Hypothalamus (tissue), 51 donors: ENCODE data around the gene MMP24.
A peak's percentile ranks its signal among the peaks of the same experiment; 100 is the strongest.

ENCODE experiments used
- DNase-seq, 51 donors: peaks; one replicate each; lab custom pipeline; 2025; lab: John Stamatoyannopoulos, UW

The MMP24 gene

GRCh38 chr20:35275741-35276251, 49.3 kb downstream of the MMP24 start:
- DNase-seq: no peak

DNA sequence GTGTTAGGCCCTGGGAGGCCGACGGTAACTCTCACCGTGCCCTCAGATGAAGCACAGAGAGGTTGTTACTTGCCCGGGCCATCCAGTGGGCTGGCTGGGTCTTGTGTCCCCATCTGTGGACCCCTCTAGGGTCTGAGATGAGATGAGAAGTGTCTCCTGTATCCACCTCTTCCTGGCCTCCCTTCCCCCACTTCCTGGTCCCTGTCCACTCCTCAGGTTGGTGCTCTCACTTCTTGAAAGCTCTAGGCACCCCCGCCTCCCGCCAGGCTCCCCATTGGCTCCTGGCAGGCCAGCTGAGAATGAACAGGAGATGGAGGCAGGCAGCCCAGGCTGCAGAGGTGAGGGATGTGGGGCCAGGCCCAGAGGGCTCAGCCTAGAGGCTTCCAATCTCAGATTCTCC, 49.9 kb downstream of the MMP24 start:
- no peak for DNase-seq

- DNase-seq: no peak
These were observed 50.6 kb downstream of the MMP24 start for GRCh38 chr20:35277127-35277526.

GRCh38 chr20:35277531-35278395, 51.3 kb downstream of the MMP24 start, which contains the start of gene MMP24OS:
MMP24OS (minus strand) TSS chr20:35278122; CDS start chr20:35277929, 193 bp downstream.
- DNase-seq: peak; percentile 38 to 89 (median 76)

- no peak for DNase-seq
These were observed 52.5 kb downstream of the MMP24 start for GRCh38 chr20:35279040-35279439.

DNA sequence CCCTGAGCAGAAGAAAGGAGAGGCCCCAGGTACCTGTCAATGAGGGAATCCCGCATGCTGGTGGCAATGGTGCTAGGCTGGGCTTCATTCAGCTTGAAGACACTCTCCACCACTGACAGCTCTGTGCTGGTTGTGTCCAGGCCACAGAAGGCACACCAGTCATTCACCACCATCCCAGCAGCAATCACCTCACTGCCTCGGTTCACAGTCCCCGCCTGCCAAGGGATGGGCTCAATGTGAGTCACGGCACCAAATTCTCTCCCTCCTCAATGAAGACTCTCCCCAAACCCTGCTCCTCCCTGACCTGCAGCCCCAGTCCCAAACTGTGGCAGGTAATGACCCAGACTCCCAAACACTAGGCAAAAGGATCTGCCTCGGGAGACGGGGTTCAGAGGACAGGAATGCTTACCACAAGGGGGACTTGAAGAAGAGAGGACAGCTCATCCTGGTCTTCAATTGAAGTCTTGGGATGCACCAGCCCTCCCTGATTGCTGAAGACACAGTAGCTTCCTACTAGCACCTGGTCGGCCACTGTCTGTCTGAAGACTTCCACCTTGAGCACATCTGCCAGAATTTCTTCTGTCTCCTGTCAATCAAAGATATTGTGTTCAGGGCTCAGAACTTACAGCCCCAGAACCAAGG, 53.2 kb downstream of the MMP24 start:
- no peak for DNase-seq

DNA sequence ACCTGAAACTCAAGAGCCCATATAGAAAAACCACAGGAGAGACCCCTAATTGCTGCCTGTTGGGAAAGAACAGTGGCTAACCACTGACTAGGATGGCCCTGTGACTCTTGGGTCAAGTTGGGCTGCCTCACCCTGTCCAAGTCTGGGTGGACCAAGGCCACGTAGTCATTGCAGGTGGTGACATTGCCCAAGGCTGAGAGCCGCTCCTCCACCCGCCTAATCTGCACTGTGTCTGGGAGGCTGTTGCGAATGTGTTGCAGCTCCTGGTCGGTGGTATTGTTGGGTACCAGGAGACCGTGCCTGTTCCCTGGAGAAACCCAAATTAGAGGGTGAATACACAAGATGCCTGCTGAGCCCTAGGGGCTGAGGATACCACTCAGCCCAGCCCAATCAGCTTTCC, 54.0 kb downstream of the MMP24 start:
- DNase-seq: no peak

- DNase-seq: no peak
These were observed 55.1 kb downstream of the MMP24 start for GRCh38 chr20:35281506-35282101.

DNA sequence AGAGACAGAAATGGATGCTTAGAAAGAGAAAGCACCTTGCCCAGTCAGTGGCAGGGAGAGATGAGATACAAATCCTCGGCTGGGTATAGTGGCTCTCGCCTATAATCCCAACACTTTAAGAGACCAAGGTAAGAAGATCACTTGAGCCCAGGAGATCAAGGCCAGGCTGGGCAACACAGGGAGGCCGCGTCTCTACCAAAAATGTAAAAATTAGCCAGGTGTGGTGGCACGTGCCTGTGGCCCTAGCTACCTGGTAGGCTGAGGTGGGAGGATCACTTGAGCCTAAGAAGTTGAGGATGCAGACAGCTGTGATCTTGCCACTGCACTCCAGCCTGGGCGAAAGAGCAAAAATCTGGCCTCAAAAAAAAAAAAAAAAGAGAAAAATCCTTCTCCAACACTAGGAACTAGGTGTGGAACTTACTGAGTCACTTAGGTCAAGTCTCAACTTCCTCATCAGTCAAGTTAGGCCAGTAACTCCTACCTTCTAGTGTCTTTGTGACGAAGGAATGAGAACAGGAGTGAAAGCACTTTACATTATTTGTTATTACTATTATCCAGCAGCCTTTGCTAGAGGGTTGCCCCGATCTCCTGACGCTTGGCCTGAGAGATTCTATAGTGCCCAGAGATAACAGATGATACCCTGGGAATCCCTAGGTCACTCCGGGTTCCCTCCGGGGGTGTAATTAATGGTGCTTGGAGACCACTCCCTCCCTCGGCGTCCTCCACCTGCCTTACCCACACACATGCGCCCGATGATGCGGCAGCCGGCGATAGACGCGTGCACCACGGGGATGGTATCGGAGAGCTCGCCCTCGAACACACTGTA, 57.2 kb downstream of the MMP24 start:
- no peak for DNase-seq

DNA sequence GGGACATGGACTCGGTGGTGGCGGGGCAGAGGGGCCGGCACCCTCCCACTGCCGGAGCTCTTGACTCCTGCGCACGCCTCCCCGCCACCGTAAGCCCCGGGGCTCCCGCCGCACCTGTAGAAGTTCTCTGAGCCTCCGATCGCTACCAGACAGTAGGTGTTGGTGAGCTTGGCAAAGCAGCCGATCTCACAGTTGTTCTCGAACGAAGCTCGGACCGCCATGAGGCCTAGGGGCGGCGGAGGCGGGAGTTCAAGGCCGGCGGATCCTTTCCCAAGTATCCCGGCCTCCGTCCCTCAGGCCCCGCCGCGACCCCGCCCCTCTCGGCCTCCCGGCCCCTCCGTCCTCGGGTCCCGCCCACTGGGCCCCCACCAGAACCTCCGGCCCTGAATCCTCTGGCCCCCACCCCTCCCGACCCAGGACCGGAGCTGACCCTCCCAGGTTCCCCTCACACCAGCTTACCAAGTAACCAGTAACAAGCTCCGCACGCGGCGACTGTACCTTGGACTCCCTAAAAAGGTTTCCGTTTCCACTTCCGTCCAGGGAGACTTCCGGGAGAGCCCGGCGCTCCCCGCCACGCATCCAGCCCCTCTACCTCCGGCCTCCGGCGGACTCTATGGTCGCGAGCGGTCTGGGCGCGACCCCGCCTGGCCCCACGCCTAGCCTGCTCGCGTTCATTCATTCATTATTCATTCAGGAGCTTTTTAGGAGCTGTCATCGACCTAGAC, 57.9 kb downstream of the MMP24 start, which contains the start of gene EIF6:
TSS of gene EIF6 (minus strand) at position 506 of the 725 bp plus-strand sequence. CDS start at position 221, 285 bp downstream.
- DNase-seq: peak in 49 of 51 donors; percentile 23 to 85 (median 67)

DNA sequence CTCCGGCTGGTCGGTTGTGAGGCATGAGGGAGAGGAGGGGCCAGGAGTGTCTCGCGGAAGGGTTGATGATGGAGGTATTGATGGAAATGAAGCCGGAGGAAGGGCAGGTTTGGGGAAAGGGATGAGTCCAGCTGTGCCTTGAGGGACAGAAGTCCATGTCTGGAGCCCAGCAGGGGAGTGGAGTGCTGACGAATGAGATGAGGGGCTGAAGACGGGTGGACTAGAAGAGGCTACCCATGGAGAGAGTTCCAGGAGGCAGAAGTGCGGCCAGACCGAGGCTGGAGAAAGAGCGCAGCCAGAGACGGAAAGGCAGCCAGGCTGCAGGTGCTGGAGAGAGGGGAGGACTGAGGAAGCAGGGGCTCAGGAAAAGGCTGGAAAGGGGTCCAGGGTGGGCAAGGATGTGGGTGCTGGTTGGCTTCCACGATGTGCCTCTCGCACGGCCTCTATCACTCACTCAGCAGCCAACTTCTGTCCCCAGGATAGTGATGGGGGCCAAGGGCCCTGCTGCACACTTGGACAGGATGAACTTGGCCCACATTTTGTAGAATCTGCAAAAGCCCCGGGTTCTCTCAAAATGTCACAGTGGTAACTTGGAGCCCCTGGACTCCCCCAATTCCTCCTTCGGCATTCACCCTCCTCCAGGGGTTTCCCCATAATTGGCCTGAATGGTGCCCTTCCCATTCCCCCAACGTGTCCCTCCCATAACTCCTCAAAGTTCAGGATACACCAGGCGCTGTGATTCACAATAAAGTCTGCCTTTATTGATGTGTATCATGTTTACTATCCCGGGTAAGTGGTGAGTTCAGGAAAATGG, 58.7 kb downstream of the MMP24 start:
- peak in 3 of 51 donors; percentile 31 to 54 (median 36) for DNase-seq

GRCh38 chr20:35285806-35286076, 59.3 kb downstream of the MMP24 start:
- DNase-seq: no peak

DNA sequence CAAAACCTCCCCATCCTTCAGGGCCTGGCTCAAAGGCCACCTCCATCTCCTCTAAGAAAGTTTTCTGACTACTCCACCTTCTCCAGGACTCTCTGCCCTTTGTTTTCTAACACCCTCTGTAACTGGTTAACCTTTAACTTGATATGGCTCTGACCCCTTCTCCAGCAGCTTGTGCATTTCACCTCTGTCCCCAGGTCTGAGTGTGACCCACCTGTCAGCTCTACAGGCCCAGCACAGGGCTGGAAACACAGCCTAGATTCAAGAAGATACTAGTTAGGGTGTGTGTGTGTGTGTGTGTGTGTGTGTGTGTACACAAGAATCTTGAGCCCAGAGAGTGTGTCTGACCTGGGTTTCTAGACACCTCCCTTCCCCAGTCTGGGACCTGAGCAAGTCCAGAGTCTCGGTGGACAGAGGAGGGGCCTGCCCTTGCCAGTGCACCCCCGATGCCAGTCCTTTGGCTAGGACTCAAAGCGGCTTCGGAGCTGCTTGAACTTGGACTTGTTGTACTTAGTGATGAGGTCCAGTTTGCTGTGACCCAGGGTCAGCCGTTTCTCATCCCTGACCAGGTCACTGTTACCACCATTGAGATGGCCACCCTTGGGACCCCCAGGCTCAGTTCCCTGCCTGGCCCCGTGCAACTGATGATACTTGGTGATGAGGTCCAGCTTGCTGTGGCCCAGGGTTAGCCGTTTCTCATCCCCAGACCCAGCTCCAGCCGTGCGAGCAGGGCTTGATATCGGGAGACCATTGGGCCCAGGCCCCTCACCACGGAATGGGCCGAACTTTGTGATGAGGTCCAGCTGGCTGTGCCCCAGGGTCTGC, 59.8 kb downstream of the MMP24 start:
- DNase-seq: no peak

DNA sequence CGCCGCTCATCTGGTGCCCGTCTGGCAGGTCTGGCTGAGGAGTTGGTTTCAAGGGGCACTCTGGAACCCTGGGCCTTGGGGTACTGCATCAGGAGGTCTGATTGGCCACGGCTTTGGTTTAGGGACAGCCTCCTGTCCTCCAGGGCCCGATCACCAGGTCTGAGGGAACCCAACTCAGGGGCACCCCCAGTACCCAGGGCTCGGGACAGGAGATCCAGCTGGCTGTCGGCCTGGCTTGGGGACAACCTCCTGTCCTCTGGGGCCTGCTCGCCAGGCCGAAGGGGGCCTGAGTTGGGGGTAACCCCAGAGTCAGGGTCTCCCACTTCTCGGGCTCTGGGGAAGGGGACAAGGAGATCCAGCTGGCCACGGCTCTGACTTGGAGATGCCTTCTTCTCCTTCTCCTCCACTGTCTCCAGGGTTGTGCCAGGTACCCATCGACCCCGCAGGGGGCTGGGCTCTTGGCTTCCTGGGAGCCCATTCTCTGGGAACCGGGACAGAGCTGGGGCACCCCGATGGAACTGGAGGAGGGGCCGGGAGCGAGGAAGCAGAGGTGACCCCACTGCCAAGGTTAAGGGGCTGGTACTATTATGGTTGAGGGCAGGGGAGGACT, 60.5 kb downstream of the MMP24 start:
- no peak for DNase-seq

- no peak for DNase-seq
These were observed 61.2 kb downstream of the MMP24 start for GRCh38 chr20:35287509-35288324.

- DNase-seq: no peak
These were observed 62.0 kb downstream of the MMP24 start for GRCh38 chr20:35288325-35289060.
